SK-N-SH (cell line): ENCODE data around the gene OR10G4. TPM values are rescaled to one million over a fixed set of nuclear protein-coding genes. Genes with fewer than 3 reads are reported as not detected.

Experiments
- CTCF ChIA-PET: fragments of 300-600, 350-600 bp; formaldehyde crosslinking; extraction: SDS; loops from one replicate; lab custom pipeline; 2021; lab: Yijun Ruan, JAX
- POLR2A ChIA-PET: fragments of 350-600 bp; sonication (Branson Sonifier 250); formaldehyde crosslinking; extraction: SDS; loops from one replicate; lab custom pipeline; 2020; ENCODE audit warnings: antibody characterized with exemption, inconsistent platforms; lab: Yijun Ruan, JAX
- DNase-seq: peaks from one replicate; pipeline ENCODE4 v3.0.0; 2012
- H2AFZ ChIP-seq: fragments of 200-600 bp; sonication (generic); 2 replicates; pipeline ENCODE4 v1.8.1; 2016; ENCODE audit warnings: antibody characterized with exemption, mild to moderate bottlenecking, low read depth
- H3F3A ChIP-seq: fragments of 200-600 bp; sonication (generic); replicated peaks from 2 replicates; pipeline ENCODE3; 2016; ENCODE audit warnings: antibody characterized with exemption, mild to moderate bottlenecking; ENCODE audit not compliant: insufficient read depth
- H3K27ac ChIP-seq, 2 experiments: fragments of 200-500 bp in 1 of 2; fragments of 200-600 bp in 1 of 2; sonication (Bioruptor generic) in 1 of 2; sonication (generic), shearing (Covaris generic) in 1 of 2; 2 replicates each; pipeline versions ENCODE4 v1.5.1 to v1.6.1; 2014 to 2016; ENCODE audit warnings: low read depth in 2 of 2, inconsistent platforms in 1 of 2, low read length in 1 of 2, mild to moderate bottlenecking in 1 of 2, mixed read lengths in 1 of 2
- H3K27me3 ChIP-seq: fragments of 200-600 bp; sonication (generic), shearing (Covaris generic); 2 replicates; pipeline ENCODE4 v1.6.1; 2016; ENCODE audit warnings: mixed run types; ENCODE audit not compliant: insufficient read depth
- H3K36me3 ChIP-seq, 2 experiments: fragments of 200-500 bp in 1 of 2; fragments of 200-600 bp in 1 of 2; sonication (Bioruptor generic) in 1 of 2; sonication (generic) in 1 of 2; replicated peaks in 1 of 2; 2 replicates each; pipeline versions ENCODE3 to v1.5.1; 2014 to 2016; ENCODE audit warnings: low read length in 1 of 2, mild to moderate bottlenecking in 1 of 2; ENCODE audit not compliant: insufficient read depth in 2 of 2, control insufficient read depth in 1 of 2
- H3K4me1 ChIP-seq, 2 experiments: fragments of 200-500 bp in 1 of 2; fragments of 200-600 bp in 1 of 2; sonication (Bioruptor generic) in 1 of 2; sonication (generic), shearing (Covaris generic) in 1 of 2; 2 replicates each; pipeline versions ENCODE4 v1.5.1 to v1.6.1; 2014 to 2016; ENCODE audit warnings: low read depth in 1 of 2, low read length in 1 of 2, mixed run types in 1 of 2; ENCODE audit not compliant: insufficient read depth in 2 of 2, control insufficient read depth in 1 of 2
- H3K4me2 ChIP-seq: fragments of 200-600 bp; sonication (generic), shearing (Covaris generic); 2 replicates; pipeline ENCODE4 v1.6.1; 2017; ENCODE audit warnings: mixed run types
- H3K4me3 ChIP-seq, 2 experiments: fragments of 200-500 bp in 1 of 2; fragments of 200-600 bp in 1 of 2; sonication (Bioruptor generic) in 1 of 2; sonication (generic), shearing (Covaris generic) in 1 of 2; 2 replicates each; pipeline versions ENCODE4 v1.5.1 to v1.8.1; 2014 to 2016; ENCODE audit warnings: low read depth in 2 of 2, inconsistent platforms in 1 of 2, low read length in 1 of 2, mild to moderate bottlenecking in 1 of 2, mixed read lengths in 1 of 2, moderate library complexity in 1 of 2
- H3K79me2 ChIP-seq: fragments of 200-600 bp; sonication (generic); 2 replicates; pipeline ENCODE4 v1.8.1; 2017; ENCODE audit warnings: mild to moderate bottlenecking; ENCODE audit not compliant: insufficient read depth
- H3K9ac ChIP-seq: fragments of 200-600 bp; sonication (generic); 2 replicates; pipeline ENCODE4 v1.6.1; 2017; ENCODE audit warnings: mixed run types
- H3K9me2 ChIP-seq: fragments of 200-600 bp; sonication (generic); 2 replicates; pipeline ENCODE4 v1.6.1; 2017; ENCODE audit warnings: mixed run types
- H3K9me3 ChIP-seq: fragments of 200-600 bp; sonication (generic); 2 replicates; pipeline ENCODE4 v1.6.1; 2017; ENCODE audit warnings: mixed run types, mild to moderate bottlenecking, moderate library complexity
- H4K20me1 ChIP-seq: fragments of 200-600 bp; sonication (generic); 2 replicates; pipeline ENCODE4 v1.6.1; 2017; ENCODE audit warnings: mild to moderate bottlenecking, mixed run types; ENCODE audit not compliant: insufficient read depth
- CTCF ChIP-seq: fragments of 200-600 bp; sonication (generic); IDR thresholded peaks from 2 replicates; pipeline ENCODE4 v1.6.1; 2017; ENCODE audit warnings: antibody characterized with exemption, mild to moderate bottlenecking, moderate library complexity
- EP300 ChIP-seq, 2 experiments: IDR thresholded peaks; 2 replicates each; pipeline versions ENCODE4 v1.4.0 to v1.6.1; 2012; ENCODE audit warnings: borderline replicate concordance in 1 of 2, low read depth in 1 of 2, low read length in 1 of 2
- EZH2phosphoT487 ChIP-seq: fragments of 200-600 bp; sonication (generic); IDR thresholded peaks from 2 replicates; pipeline ENCODE4 v1.6.1; 2017; ENCODE audit warnings: low read depth, mixed run types, mild to moderate bottlenecking, antibody characterized with exemption, moderate library complexity, borderline replicate concordance
- FOXJ3 ChIP-seq: sonication (generic); formaldehyde crosslinking; IDR thresholded peaks from 2 replicates; pipeline ENCODE4 v1.5.1; 2020; ENCODE audit warnings: mild to moderate bottlenecking, missing genetic modification reagents
- GATA2 ChIP-seq: sonication (generic); formaldehyde crosslinking; IDR thresholded peaks from 2 replicates; pipeline ENCODE4 v1.5.0; 2020; ENCODE audit warnings: mild to moderate bottlenecking, missing genetic modification reagents
- IRF3 ChIP-seq: fragments of 150-350 bp; IDR thresholded peaks from 2 replicates; pipeline ENCODE4 v1.6.1; 2016; ENCODE audit warnings: mild to moderate bottlenecking, low read depth, low read length
- JUND ChIP-seq: IDR thresholded peaks from 2 replicates; pipeline ENCODE4 v1.4.0; 2012
- MAX ChIP-seq: IDR thresholded peaks from 2 replicates; pipeline ENCODE4 v1.4.0; 2012; ENCODE audit warnings: low read depth
- NFIC ChIP-seq: IDR thresholded peaks from 2 replicates; pipeline ENCODE4 v1.4.0; 2012; ENCODE audit warnings: borderline replicate concordance
- POLR2AphosphoS5 ChIP-seq: IDR thresholded peaks from 2 replicates; pipeline ENCODE4 v1.6.1; 2012; ENCODE audit warnings: low read depth, low read length
- REST ChIP-seq: IDR thresholded peaks from 2 replicates; pipeline ENCODE4 v1.6.1; 2012; ENCODE audit warnings: mild to moderate bottlenecking, low read depth, low read length, moderate library complexity
- RFX5 ChIP-seq: IDR thresholded peaks from 2 replicates; pipeline ENCODE4 v1.6.1; 2012; ENCODE audit warnings: mild to moderate bottlenecking, improper control_type of control experiment, low read length
- SMC3 ChIP-seq: IDR thresholded peaks from 2 replicates; pipeline ENCODE4 v1.6.1; 2012; ENCODE audit warnings: low read depth, low read length, improper control_type of control experiment
- TAF1 ChIP-seq: IDR thresholded peaks from 2 replicates; pipeline ENCODE4 v1.6.1; 2012; ENCODE audit warnings: low read depth, mild to moderate bottlenecking, low read length, moderate library complexity, borderline replicate concordance
- TCF12 ChIP-seq: IDR thresholded peaks from 2 replicates; pipeline ENCODE4 v1.4.0; 2012
- TEAD4 ChIP-seq: IDR thresholded peaks from 2 replicates; pipeline ENCODE4 v1.4.0; 2012; ENCODE audit warnings: mild to moderate bottlenecking, borderline replicate concordance; ENCODE audit not compliant: insufficient read depth
- USF2 ChIP-seq: fragments of 150-350 bp; IDR thresholded peaks from 2 replicates; pipeline ENCODE4 v1.6.1; 2017; ENCODE audit warnings: antibody characterized with exemption, low read length, low read depth, borderline replicate concordance
- WGBS: methylation state at CpG from one replicate; pipeline ENCODE4 v1.1.6; 2017; ENCODE audit warnings: low lambda C conversion rate; 5-methylcytosine and 5-hydroxymethylcytosine counted together
- polyA plus RNA-seq, 3 experiments: library from polyadenylated mRNA; depleted of rRNA; stranded (reverse); fragments of >200 nt; gene quantifications; 2 replicates each; pipeline ENCODE4 v1.2.3, GENCODE V29; 2012

The OR10G4 gene
- polyA plus RNA-seq, 1 of the 3 experiments (the other 2 are of a cell fraction): not detected

GRCh38 chr11:124039557-124039956, 26.8 kb downstream of the OR10G4 start:
- no peak overlapping the region for H2AFZ ChIP-seq
- ChIA-PET POLR2A (no interaction called here), CTCF (no interaction called here)
- no peak overlapping the region for H3K4me2 ChIP-seq
- H3K27me3 ChIP-seq: peaks cover 8% of the 10 kb centered on the region; the same call in 1 of the 2 replicates
- H3F3A ChIP-seq: no peaks in the 10 kb centered on the region
- H3K4me3 ChIP-seq: no peak overlapping the region
- H3K27ac ChIP-seq: no peak overlapping the region
- H3K4me1 ChIP-seq: no peaks in the 10 kb centered on the region
- no peaks in the 10 kb centered on the region for H3K36me3 ChIP-seq
- no peaks in the 10 kb centered on the region for H4K20me1 ChIP-seq
- WGBS: 0% methylated on average over 8 of the region's 9 CpGs
- no peaks in the 10 kb centered on the region for H3K79me2 ChIP-seq
- DNase-seq: no peak
- TF ChIP-seq JUND: no peak
- no peak for TF ChIP-seq TEAD4
- TF ChIP-seq REST: no peak
- no peak for TF ChIP-seq EP300 (IDR thresholded peaks at IDR 0.05; ENCODE audit: borderline replicate concordance in 1 of 2, low read depth in 1 of 2, low read length in 1 of 2)
- no peak for TF ChIP-seq USF2
- no peak for TF ChIP-seq CTCF
- no peak for TF ChIP-seq TCF12
- TF ChIP-seq GATA2 (CRISPR knock-in tag): no peak
- no peak for TF ChIP-seq MAX
- no peak for TF ChIP-seq EZH2phosphoT487
- TF ChIP-seq IRF3: no peak
- TF ChIP-seq FOXJ3 (CRISPR knock-in tag): no peak
- TF ChIP-seq SMC3: no peak
- no peak for TF ChIP-seq NFIC
- no peak for TF ChIP-seq TAF1
- TF ChIP-seq RFX5: no peak
- no peak for TF ChIP-seq POLR2AphosphoS5
- no peaks in the 10 kb centered on the region for H3K9me2 ChIP-seq
- no peak overlapping the region for H3K9ac ChIP-seq
- H3K9me3 ChIP-seq: no peaks in the 10 kb centered on the region
